ENCODE data around the gene CHRNB4.

Gene CHRNB4

DNA sequence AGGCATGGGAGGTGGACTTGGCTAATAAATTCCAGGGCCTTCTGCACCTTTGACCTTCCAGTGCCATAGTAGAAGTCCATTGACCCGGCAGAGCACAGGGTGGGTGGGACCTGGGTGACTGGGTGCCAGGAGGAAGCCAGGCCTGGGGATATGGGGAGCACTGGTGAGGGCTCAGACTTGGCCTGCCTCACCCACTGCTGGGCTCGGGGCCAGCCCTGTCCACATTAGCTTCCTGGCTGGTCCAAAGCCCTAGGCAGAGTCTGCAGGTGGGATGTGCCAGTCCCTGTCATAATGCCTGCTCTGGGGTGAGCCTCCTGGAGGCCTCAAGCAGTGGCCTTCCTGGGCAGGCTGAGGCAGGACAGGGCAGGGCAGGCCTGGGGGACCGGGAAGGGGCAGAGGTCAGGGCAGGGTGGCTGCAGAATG, 38.1 kb upstream of the CHRNB4 start:
- Histone ChIP-seq H3K4me1 (ENCODE audit: insufficient read depth, low read length) (peaks cover 12% of the 10 kb centered on the region; the same call in 1 of the 2 replicates), H3K27me3 (ENCODE audit: insufficient read depth, low read length) (peaks cover 11% of the 10 kb centered on the region), H3K27ac (ENCODE audit: low read length) (no peak overlapping the region), H3K4me3 (ENCODE audit: low read length) (no peak overlapping the region), H3K36me3 (ENCODE audit: insufficient read depth, low read depth, low read length) (no peaks in the 10 kb centered on the region), H3K9ac (ENCODE audit: low read depth, low read length) (no peak overlapping the region), H3K9me3 (ENCODE audit: insufficient read depth, low read depth, low read length) (no peaks in the 10 kb centered on the region)

GRCh38 chr15:78676424-78677110, 35.6 kb upstream of the CHRNB4 start:
- no peaks in the 10 kb centered on the region for H3K9me3 ChIP-seq (ENCODE audit: insufficient read depth, low read depth, low read length)
- no peak overlapping the region for H3K4me3 ChIP-seq (ENCODE audit: low read length)
- H3K27me3 ChIP-seq (ENCODE audit: insufficient read depth, low read length) = peaks cover 19% of the 10 kb centered on the region
- peaks cover 17% of the 10 kb centered on the region; the same call in 1 of the 2 replicates for H3K4me1 ChIP-seq (ENCODE audit: insufficient read depth, low read length)
- no peaks in the 10 kb centered on the region for H3K36me3 ChIP-seq (ENCODE audit: insufficient read depth, low read depth, low read length)
- H3K9ac ChIP-seq (ENCODE audit: low read depth, low read length) = no peak overlapping the region
- no peak overlapping the region for H3K27ac ChIP-seq (ENCODE audit: low read length)

DNA sequence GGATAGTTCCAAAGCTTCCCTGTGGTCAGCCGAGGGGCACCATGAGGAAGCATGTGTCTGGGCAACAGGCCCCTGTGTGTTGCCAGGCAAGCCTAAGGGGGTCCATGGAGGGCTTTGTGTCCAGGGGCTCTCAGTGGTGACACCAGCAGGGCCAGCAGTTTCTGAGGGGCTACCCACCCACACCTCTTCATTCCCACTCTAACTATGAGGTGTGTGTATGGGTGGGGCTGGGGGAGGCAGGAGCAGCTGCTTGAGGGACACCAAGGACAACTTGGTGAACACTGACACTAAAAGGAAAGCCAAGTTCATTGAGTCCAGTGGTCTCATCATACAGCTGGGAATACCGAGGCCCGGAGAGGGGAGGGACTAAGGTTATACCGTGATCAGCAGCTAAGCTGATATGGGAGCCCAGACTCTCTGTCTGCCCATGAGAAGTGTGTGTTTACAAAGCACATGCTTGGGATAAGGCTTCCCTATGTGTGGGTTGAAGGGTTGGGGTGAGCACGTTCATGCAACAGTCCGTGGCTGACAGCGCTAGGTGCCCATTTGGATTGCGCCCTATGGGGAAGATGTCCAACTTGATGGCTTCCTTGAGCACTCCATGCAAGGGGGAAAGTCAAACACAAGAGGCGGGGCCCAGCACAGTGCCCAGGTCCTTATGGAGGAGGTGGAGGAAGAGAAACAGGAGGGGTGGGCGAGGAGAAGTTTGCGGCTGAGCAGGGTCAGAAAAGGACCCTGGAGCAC, 34.8 kb upstream of the CHRNB4 start:
- peaks cover 17% of the 10 kb centered on the region; the same call in 1 of the 2 replicates for H3K4me1 ChIP-seq (ENCODE audit: insufficient read depth, low read length)
- H3K36me3 ChIP-seq (ENCODE audit: insufficient read depth, low read depth, low read length) = no peaks in the 10 kb centered on the region
- peaks cover 19% of the 10 kb centered on the region; the same call in 1 of the 2 replicates for H3K27me3 ChIP-seq (ENCODE audit: insufficient read depth, low read length)
- no peaks in the 10 kb centered on the region for H3K9me3 ChIP-seq (ENCODE audit: insufficient read depth, low read depth, low read length)
- H3K4me3 ChIP-seq (ENCODE audit: low read length) = no peak overlapping the region
- no peak overlapping the region for H3K27ac ChIP-seq (ENCODE audit: low read length)
- no peak overlapping the region for H3K9ac ChIP-seq (ENCODE audit: low read depth, low read length)

DNA sequence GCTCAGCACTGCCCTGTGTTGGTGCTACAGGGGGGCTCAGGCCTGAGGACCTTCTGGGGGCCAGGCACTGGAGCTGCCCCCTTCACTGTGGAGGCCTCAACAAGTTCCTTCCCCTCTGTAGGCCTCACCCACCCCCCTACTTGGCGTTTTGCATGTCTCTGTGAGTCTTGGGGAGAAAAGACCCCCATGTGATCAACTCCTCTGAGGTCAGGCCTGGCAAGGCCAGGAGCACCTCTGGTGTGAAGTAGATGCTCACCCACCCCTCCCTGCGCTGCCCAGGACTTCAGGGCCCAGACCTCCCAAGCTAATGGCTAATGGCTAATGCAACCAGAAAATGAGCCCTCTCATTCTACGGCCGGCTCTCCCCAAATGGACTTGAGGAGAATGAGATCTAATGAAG, 34.2 kb upstream of the CHRNB4 start:
- H3K27ac ChIP-seq (ENCODE audit: low read length) = no peak overlapping the region
- H3K4me3 ChIP-seq (ENCODE audit: low read length) = no peak overlapping the region
- no peaks in the 10 kb centered on the region for H3K36me3 ChIP-seq (ENCODE audit: insufficient read depth, low read depth, low read length)
- no peak overlapping the region for H3K9ac ChIP-seq (ENCODE audit: low read depth, low read length)
- peaks cover 17% of the 10 kb centered on the region; the same call in 1 of the 2 replicates for H3K4me1 ChIP-seq (ENCODE audit: insufficient read depth, low read length)
- H3K27me3 ChIP-seq (ENCODE audit: insufficient read depth, low read length) = peaks cover 19% of the 10 kb centered on the region; the same call in 1 of the 2 replicates
- no peaks in the 10 kb centered on the region for H3K9me3 ChIP-seq (ENCODE audit: insufficient read depth, low read depth, low read length)

DNA sequence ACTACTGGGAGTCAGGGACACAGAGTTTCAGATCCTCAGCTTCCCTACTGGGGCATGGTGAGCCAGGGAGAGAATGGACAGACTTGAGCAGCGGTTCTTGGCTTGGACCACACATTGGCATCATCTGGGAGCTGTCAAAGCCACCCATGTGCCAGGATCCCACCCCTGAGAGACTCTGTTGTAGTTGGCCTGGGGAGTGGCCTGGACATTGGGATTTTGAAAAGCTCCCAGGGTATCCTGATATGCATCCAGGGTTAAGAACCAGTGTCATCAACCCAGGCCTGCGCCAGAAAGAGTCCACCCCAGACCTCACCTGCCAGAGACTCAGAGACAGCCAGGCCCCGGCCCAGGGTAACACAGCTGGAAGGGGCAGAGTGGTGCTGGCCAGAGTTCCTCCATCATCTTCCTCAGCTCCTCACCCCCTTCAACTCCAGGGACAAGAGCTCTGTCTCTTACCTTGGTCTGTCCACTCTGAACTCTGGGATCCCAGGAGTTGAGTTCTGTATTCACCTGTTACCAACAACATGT, 33.0 kb upstream of the CHRNB4 start:
- H3K27me3 ChIP-seq (ENCODE audit: insufficient read depth, low read length) = peaks cover 23% of the 10 kb centered on the region; the same call in 1 of the 2 replicates
- no peak overlapping the region for H3K27ac ChIP-seq (ENCODE audit: low read length)
- no peaks in the 10 kb centered on the region for H3K36me3 ChIP-seq (ENCODE audit: insufficient read depth, low read depth, low read length)
- no peak overlapping the region for H3K4me3 ChIP-seq (ENCODE audit: low read length)
- peaks cover 17% of the 10 kb centered on the region; the same call in 1 of the 2 replicates for H3K4me1 ChIP-seq (ENCODE audit: insufficient read depth, low read length)
- no peak overlapping the region for H3K9ac ChIP-seq (ENCODE audit: low read depth, low read length)
- no peaks in the 10 kb centered on the region for H3K9me3 ChIP-seq (ENCODE audit: insufficient read depth, low read depth, low read length)

DNA sequence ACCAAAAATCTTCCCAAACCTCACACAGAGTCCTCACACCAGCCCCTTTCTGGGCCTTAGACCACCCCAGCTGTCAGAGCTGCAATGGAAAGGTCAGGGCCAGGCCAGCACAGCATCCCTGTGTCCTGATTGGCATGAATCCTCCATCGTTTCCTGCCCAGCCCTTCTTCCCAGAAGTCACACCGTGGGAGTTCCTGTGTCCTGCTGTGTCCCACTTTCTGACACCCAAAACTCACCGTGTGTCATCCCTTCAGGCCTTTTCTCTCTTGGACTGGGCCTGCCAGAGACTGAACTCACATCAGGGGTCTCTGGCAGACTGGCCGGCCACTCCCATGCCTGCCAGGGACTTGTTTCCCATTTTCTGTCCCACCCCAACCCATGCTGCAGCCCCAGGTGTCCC, 32.5 kb upstream of the CHRNB4 start:
- H3K9me3 ChIP-seq (ENCODE audit: insufficient read depth, low read depth, low read length) = no peaks in the 10 kb centered on the region
- H3K4me3 ChIP-seq (ENCODE audit: low read length) = no peak overlapping the region
- H3K9ac ChIP-seq (ENCODE audit: low read depth, low read length) = no peak overlapping the region
- no peaks in the 10 kb centered on the region for H3K36me3 ChIP-seq (ENCODE audit: insufficient read depth, low read depth, low read length)
- peaks cover 23% of the 10 kb centered on the region; the same call in 1 of the 2 replicates for H3K27me3 ChIP-seq (ENCODE audit: insufficient read depth, low read length)
- no peak overlapping the region for H3K27ac ChIP-seq (ENCODE audit: low read length)
- peaks cover 17% of the 10 kb centered on the region; the same call in 1 of the 2 replicates for H3K4me1 ChIP-seq (ENCODE audit: insufficient read depth, low read length)

DNA sequence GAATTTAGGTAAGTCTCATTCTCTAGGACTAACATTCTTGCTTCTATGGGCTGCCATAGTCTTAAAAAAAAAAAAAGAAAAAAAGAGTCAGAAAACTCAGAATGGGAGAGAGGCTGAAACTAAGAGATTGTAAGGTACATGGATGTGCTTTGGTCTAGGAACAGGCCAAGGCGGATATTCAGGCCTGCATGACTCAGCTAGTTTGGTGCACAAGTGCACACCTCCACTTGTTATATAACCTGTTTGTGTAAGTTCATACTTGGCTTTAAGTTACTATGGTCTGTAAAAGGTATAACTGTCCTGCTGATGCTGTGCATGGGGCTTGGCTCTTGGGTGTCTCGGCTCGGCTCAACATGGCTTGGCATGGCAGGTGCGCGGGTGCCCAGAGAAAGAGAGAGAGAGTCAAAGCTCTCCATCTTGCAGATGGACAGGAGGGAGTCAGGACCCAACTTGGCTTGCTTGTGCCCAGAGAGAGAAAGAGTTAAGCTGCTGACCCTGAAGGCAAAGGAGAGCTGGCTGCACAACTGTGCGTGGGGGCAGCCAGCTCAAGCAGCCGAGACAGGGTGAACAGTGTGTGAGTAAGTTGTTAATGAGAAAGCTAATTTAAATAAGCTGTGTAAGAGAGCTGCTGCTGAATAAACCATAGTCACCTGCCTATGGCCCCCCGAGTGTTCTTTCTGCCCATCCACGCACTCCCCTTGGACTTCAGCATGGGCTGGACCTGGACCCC, 31.4 kb upstream of the CHRNB4 start:
- H3K27me3 ChIP-seq (ENCODE audit: insufficient read depth, low read length) = peaks cover 32% of the 10 kb centered on the region; the same call in 1 of the 2 replicates

DNA sequence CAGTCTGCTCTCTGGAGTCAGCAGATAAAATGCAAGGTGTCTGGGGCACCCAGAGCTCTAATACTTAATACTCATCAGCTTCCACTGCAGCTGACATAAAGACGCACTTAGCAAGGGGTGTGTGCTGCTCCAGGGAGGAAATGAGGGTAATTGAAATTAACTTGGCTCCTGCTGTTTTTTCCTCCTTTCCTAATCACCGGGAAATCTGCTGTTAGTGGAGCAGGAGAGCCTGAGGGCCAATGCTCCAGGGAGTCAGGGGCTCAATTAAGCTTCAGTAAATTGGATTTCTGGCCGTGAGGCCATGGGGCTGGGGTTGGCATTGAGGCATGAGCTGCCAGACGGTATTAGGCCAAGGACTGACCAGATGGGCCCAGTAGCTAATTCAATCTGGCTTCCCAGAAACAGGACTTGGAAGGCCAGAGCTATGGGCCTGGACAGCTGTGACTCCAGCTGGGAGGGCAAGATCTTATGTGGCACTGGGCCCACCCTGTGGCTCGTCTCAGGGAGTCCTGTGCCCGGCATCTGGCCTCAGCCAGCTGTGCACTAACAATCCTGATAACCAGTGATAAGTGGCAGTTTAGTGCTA, 30.7 kb upstream of the CHRNB4 start:
- H3K9ac ChIP-seq (ENCODE audit: low read depth, low read length) = no peak overlapping the region
- peaks cover 12% of the 10 kb centered on the region; the same call in 1 of the 2 replicates for H3K4me1 ChIP-seq (ENCODE audit: insufficient read depth, low read length)
- H3K4me3 ChIP-seq (ENCODE audit: low read length) = no peak overlapping the region
- no peaks in the 10 kb centered on the region for H3K36me3 ChIP-seq (ENCODE audit: insufficient read depth, low read depth, low read length)
- no peak overlapping the region for H3K27ac ChIP-seq (ENCODE audit: low read length)
- H3K9me3 ChIP-seq (ENCODE audit: insufficient read depth, low read depth, low read length) = no peaks in the 10 kb centered on the region
- peaks cover 34% of the 10 kb centered on the region; the same call in 1 of the 2 replicates for H3K27me3 ChIP-seq (ENCODE audit: insufficient read depth, low read length)

More for the DNA sequence above, 31.4 kb upstream of the CHRNB4 start:
- Histone ChIP-seq H3K9me3 (ENCODE audit: insufficient read depth, low read depth, low read length) (no peaks in the 10 kb centered on the region), H3K36me3 (ENCODE audit: insufficient read depth, low read depth, low read length) (no peaks in the 10 kb centered on the region), H3K4me1 (ENCODE audit: insufficient read depth, low read length) (peaks cover 12% of the 10 kb centered on the region; the same call in 1 of the 2 replicates), H3K4me3 (ENCODE audit: low read length) (no peak overlapping the region), H3K27ac (ENCODE audit: low read length) (no peak overlapping the region), H3K9ac (ENCODE audit: low read depth, low read length) (no peak overlapping the region)

GRCh38 chr15:78668987-78669386, 28.0 kb upstream of the CHRNB4 start:
- Histone ChIP-seq H3K9me3 (ENCODE audit: insufficient read depth, low read depth, low read length) (no peaks in the 10 kb centered on the region), H3K27me3 (ENCODE audit: insufficient read depth, low read length) (peaks cover 22% of the 10 kb centered on the region; the same call in 1 of the 2 replicates), H3K4me3 (ENCODE audit: low read length) (no peak overlapping the region), H3K4me1 (ENCODE audit: insufficient read depth, low read length) (peaks cover 12% of the 10 kb centered on the region; the same call in 1 of the 2 replicates), H3K9ac (ENCODE audit: low read depth, low read length) (no peak overlapping the region), H3K36me3 (ENCODE audit: insufficient read depth, low read depth, low read length) (no peaks in the 10 kb centered on the region), H3K27ac (ENCODE audit: low read length) (no peak overlapping the region)

- no peaks in the 10 kb centered on the region for H3K36me3 ChIP-seq (ENCODE audit: insufficient read depth, low read depth, low read length)
- H3K27me3 ChIP-seq (ENCODE audit: insufficient read depth, low read length) = peaks cover 15% of the 10 kb centered on the region; the same call in 1 of the 2 replicates
- H3K27ac ChIP-seq (ENCODE audit: low read length) = no peak overlapping the region
- H3K9me3 ChIP-seq (ENCODE audit: insufficient read depth, low read depth, low read length) = no peaks in the 10 kb centered on the region
- H3K4me3 ChIP-seq (ENCODE audit: low read length) = no peak overlapping the region
- peaks cover 12% of the 10 kb centered on the region; the same call in 1 of the 2 replicates for H3K4me1 ChIP-seq (ENCODE audit: insufficient read depth, low read length)
- no peak overlapping the region for H3K9ac ChIP-seq (ENCODE audit: low read depth, low read length)
Measured at GRCh38 chr15:78667578-78668236, 26.7 kb upstream of the CHRNB4 start.
